Parathyroid adenoma (tissue), 2 donors: Measurements from ENCODE around the gene EIPR1.

Experiments
- H2AFZ ChIP-seq: fragments of 300-600 bp; sonication (generic); one replicate; pipeline ENCODE4 v1.7.0; 2017; ENCODE audit warnings: antibody characterized with exemption, mild to moderate bottlenecking
- H3K27ac ChIP-seq: fragments of 300-600 bp; sonication (generic); one replicate; pipeline ENCODE4 v1.7.0; 2017
- H3K27me3 ChIP-seq: fragments of 300-600 bp; sonication (generic); one replicate; pipeline ENCODE4 v1.7.0; 2017; ENCODE audit warnings: low read length; ENCODE audit not compliant: control insufficient read depth, insufficient read depth
- H3K36me3 ChIP-seq: fragments of 300-600 bp; sonication (generic); one replicate; pipeline ENCODE4 v1.7.0; 2017; ENCODE audit warnings: low read length; ENCODE audit not compliant: control insufficient read depth, insufficient read depth
- H3K4me1 ChIP-seq: fragments of 300-600 bp; sonication (generic); one replicate; pipeline ENCODE4 v1.7.0; 2017; ENCODE audit warnings: control low read depth
- H3K4me2 ChIP-seq: fragments of 300-600 bp; sonication (generic); one replicate; pipeline ENCODE4 v1.7.0; 2017; ENCODE audit warnings: low read length
- H3K4me3 ChIP-seq: fragments of 300-600 bp; sonication (generic); one replicate; pipeline ENCODE4 v1.7.0; 2017; ENCODE audit warnings: low read depth, low read length
- H3K79me2 ChIP-seq: fragments of 300-600 bp; sonication (generic); one replicate; pipeline ENCODE4 v1.7.0; 2017; ENCODE audit warnings: control low read depth
- H3K9ac ChIP-seq: fragments of 300-600 bp; sonication (generic); one replicate; pipeline ENCODE4 v1.7.0; 2017; ENCODE audit warnings: mild to moderate bottlenecking
- H3K9me3 ChIP-seq: fragments of 300-600 bp; sonication (generic); one replicate; pipeline ENCODE4 v1.7.0; 2017; ENCODE audit warnings: low read length; ENCODE audit not compliant: control insufficient read depth
- TF ChIP-seq, protein P1 (sequence below): fragments of 300-600 bp; sonication (generic); IDR thresholded peaks from one replicate; pipeline ENCODE4 v1.7.0; 2017; ENCODE audit warnings: antibody characterized with exemption, mild to moderate bottlenecking
- donor health status: primary hyperparathyroidism.

The EIPR1 gene

DNA sequence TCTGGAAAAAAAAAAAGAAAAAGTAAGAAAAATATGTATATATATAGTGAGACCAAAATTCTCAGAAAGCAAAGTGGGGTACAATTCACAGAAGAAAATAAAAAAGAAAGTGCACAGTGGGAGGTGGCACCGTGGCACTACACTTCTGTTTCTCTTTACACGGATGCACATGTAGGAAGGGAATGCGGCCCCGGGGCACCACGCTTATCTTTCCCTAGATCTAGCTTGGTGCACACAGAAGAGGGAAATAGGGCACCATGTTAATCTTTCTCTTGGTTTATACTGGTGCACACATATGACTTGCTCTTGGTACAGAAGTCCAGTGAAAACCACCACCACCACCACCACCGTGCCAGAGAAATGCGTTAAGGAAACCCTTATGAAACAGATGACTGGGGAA is 32.0 kb downstream of the EIPR1 start:
- H3K9ac ChIP-seq: no peak overlapping the region
- H3K36me3 ChIP-seq: no peaks in the 10 kb centered on the region
- H2AFZ ChIP-seq: no peak overlapping the region
- H3K79me2 ChIP-seq: peaks cover 3% of the 10 kb centered on the region
- H3K27me3 ChIP-seq: no peaks in the 10 kb centered on the region
- H3K4me1 ChIP-seq: peaks cover 14% of the 10 kb centered on the region
- H3K9me3 ChIP-seq: no peaks in the 10 kb centered on the region
- no peak overlapping the region for H3K4me2 ChIP-seq
- TF ChIP-seq, protein P1, sequence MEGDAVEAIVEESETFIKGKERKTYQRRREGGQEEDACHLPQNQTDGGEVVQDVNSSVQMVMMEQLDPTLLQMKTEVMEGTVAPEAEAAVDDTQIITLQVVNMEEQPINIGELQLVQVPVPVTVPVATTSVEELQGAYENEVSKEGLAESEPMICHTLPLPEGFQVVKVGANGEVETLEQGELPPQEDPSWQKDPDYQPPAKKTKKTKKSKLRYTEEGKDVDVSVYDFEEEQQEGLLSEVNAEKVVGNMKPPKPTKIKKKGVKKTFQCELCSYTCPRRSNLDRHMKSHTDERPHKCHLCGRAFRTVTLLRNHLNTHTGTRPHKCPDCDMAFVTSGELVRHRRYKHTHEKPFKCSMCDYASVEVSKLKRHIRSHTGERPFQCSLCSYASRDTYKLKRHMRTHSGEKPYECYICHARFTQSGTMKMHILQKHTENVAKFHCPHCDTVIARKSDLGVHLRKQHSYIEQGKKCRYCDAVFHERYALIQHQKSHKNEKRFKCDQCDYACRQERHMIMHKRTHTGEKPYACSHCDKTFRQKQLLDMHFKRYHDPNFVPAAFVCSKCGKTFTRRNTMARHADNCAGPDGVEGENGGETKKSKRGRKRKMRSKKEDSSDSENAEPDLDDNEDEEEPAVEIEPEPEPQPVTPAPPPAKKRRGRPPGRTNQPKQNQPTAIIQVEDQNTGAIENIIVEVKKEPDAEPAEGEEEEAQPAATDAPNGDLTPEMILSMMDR: no peak
- H3K27ac ChIP-seq: no peak overlapping the region
- no peak overlapping the region for H3K4me3 ChIP-seq

DNA sequence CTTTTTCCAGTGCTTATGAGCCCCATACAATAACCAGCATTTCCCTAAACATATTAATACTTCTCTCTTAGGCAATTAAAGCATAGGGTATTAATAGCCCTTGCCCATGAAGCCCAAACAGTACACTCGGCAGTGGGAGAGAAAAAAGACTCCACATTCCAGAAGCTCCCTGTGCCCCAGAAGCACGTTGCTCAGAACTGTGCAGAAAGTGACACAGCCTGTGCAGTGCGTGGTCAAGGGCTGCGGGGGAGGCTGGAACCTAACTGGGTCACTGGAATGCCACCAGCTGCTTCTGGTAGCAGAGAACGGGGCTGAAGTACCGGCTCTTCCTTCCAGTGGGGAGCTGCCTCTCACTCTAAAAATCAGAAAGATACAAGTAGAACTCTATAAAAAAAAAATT is 32.7 kb downstream of the EIPR1 start:
- peaks cover 14% of the 10 kb centered on the region for H3K4me1 ChIP-seq
- peaks cover 3% of the 10 kb centered on the region for H3K79me2 ChIP-seq
- no peaks in the 10 kb centered on the region for H3K36me3 ChIP-seq
- no peak overlapping the region for H3K4me2 ChIP-seq
- no peak overlapping the region for H2AFZ ChIP-seq
- H3K4me3 ChIP-seq: no peak overlapping the region
- no peak overlapping the region for H3K9ac ChIP-seq
- H3K27me3 ChIP-seq: no peaks in the 10 kb centered on the region
- H3K27ac ChIP-seq: no peak overlapping the region
- H3K9me3 ChIP-seq: no peaks in the 10 kb centered on the region
- TF ChIP-seq, protein P1: no peak

DNA sequence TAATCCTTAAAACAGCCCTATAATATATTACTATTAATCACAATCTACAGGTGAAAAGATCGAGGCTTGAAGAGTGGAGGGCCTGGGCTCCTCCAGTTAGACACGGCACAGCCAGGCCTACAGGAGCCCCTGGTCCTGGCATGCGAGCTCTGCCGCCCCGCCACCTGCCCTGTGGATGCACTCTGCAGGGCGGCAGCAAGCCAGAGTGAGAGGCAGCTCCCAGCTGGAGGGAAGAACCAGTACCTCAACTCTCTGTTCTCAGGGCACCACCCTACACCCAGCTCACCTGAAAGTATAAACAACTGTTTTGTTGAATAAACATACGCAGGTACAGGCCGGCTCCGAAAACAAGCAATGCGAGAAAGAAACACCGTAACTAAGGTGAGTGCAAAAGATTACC is 34.6 kb downstream of the EIPR1 start:
- Histone ChIP-seq H3K4me3 (no peak overlapping the region), H3K9me3 (no peaks in the 10 kb centered on the region), H3K27ac (no peak overlapping the region), H2AFZ (no peak overlapping the region), H3K4me2 (no peak overlapping the region), H3K4me1 (no peaks in the 10 kb centered on the region), H3K36me3 (no peaks in the 10 kb centered on the region), H3K9ac (no peak overlapping the region), H3K27me3 (no peaks in the 10 kb centered on the region), H3K79me2 (peaks cover 5% of the 10 kb centered on the region)
- TF ChIP-seq, protein P1: no peak

DNA sequence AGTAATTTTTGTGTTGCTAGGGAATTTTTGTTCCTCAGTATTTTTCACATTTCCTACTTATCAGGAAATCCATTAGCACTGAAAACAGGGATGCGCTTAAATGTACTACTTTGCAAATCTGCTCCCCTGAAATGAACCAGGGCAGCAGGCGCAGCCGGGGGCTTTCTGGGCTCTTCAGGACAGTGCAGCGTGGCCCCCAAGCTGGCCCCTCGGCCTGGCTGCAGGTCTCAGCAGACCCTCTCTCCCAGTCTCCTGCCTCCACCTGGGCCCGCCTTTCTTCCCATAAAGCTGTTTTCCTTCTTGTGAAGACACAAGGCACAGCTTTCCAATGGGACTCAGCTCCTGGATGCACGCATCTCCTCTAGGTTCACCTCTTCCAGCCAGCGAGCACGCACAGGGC is 35.3 kb downstream of the EIPR1 start:
- peaks cover 8% of the 10 kb centered on the region for H3K79me2 ChIP-seq
- no peaks in the 10 kb centered on the region for H3K36me3 ChIP-seq
- TF ChIP-seq, protein P1: no peak
- H3K9ac ChIP-seq: no peak overlapping the region
- H3K27ac ChIP-seq: no peak overlapping the region
- H3K9me3 ChIP-seq: no peaks in the 10 kb centered on the region
- H3K27me3 ChIP-seq: no peaks in the 10 kb centered on the region
- no peak overlapping the region for H3K4me2 ChIP-seq
- no peaks in the 10 kb centered on the region for H3K4me1 ChIP-seq
- H3K4me3 ChIP-seq: no peak overlapping the region
- H2AFZ ChIP-seq: no peak overlapping the region

DNA sequence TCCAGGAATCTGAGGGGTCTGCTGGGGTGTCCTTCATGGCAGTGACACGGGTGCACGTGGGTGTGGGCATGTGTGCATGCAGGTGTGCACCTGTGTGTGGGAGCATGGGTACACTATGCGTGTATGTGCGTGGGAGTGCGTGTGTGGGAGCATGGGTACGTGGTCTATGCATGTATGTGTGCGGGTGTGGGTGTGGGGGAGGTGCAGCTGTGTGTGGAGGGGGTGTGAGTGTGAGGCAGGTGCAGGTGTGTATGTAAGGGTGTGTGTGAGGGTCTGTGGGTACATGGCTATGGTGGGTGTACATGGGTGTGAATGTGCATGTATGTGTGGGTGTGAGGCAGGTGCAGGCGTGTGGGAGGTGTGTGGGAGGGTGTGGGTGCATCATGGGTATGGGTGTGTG is 36.3 kb downstream of the EIPR1 start:
- Histone ChIP-seq H3K4me2 (no peak overlapping the region), H3K9me3 (no peaks in the 10 kb centered on the region), H3K79me2 (peaks cover 8% of the 10 kb centered on the region), H3K4me1 (no peaks in the 10 kb centered on the region), H3K27ac (no peak overlapping the region), H3K9ac (no peak overlapping the region), H2AFZ (no peak overlapping the region), H3K36me3 (no peaks in the 10 kb centered on the region), H3K4me3 (no peak overlapping the region), H3K27me3 (no peaks in the 10 kb centered on the region)
- TF ChIP-seq, protein P1: no peak
